Cardiac muscle cell (in vitro differentiated cells and primary cell): Measurements from ENCODE around the gene GID8. TPM values are rescaled to one million over a fixed set of nuclear protein-coding genes. Genes with fewer than 3 reads are reported as not detected.

Experiments used
- DNase-seq, 2 donors: peaks; one replicate each; pipeline versions ENCODE4 v3.0.0 to v3.0.0-alpha.2; 2010 to 2017; ENCODE audit warnings: low read depth in 1 of 2, low spot score in 1 of 2
- H3K27ac ChIP-seq: fragments of 200-600 bp; sonication (generic); 2 replicates; pipeline ENCODE4 v1.5.1; 2016
- H3K27me3 ChIP-seq: fragments of 200-600 bp; sonication (generic); 2 replicates; pipeline ENCODE4 v1.6.0; 2016; ENCODE audit warnings: control low read depth
- H3K36me3 ChIP-seq: fragments of 200-600 bp; sonication (generic); 2 replicates; pipeline ENCODE4 v1.5.1; 2016; ENCODE audit warnings: control low read depth
- H3K4me1 ChIP-seq: fragments of 200-600 bp; sonication (generic); 2 replicates; pipeline ENCODE4 v1.8.1; 2017; ENCODE audit warnings: low read depth, mild to moderate bottlenecking, mixed run types
- H3K4me3 ChIP-seq: fragments of 200-600 bp; sonication (generic); 2 replicates; pipeline ENCODE4 v1.5.1; 2016; ENCODE audit warnings: mild to moderate bottlenecking
- H3K9me3 ChIP-seq: fragments of 200-600 bp; sonication (generic); 2 replicates; pipeline ENCODE4 v1.5.1; 2017; ENCODE audit warnings: low read depth, mild to moderate bottlenecking, control low read depth
- polyA plus RNA-seq: library from polyadenylated mRNA; unstranded; fragments of >200 nt; fragmentation: Nextera tagmentation; extraction: Ambion mirVana; gene quantifications from 2 replicates; pipeline ENCODE4 v1.2.1, GENCODE V29; 2016
- total RNA-seq: library from RNA; depleted of rRNA; stranded (reverse); fragments of >200 nt; gene quantifications from 2 replicates; pipeline ENCODE4 v1.2.3, GENCODE V29; 2016
- TF ChIP-seq, protein P1 (sequence below): IDR thresholded peaks from 2 replicates; pipeline ENCODE4 v1.5.1; 2012; ENCODE audit warnings: low read depth, mild to moderate bottlenecking, low read length

GID8 gene
- total and polyA plus RNA-seq, 2 experiments from 2014 or later = 24.5 to 49.5 TPM

DNA sequence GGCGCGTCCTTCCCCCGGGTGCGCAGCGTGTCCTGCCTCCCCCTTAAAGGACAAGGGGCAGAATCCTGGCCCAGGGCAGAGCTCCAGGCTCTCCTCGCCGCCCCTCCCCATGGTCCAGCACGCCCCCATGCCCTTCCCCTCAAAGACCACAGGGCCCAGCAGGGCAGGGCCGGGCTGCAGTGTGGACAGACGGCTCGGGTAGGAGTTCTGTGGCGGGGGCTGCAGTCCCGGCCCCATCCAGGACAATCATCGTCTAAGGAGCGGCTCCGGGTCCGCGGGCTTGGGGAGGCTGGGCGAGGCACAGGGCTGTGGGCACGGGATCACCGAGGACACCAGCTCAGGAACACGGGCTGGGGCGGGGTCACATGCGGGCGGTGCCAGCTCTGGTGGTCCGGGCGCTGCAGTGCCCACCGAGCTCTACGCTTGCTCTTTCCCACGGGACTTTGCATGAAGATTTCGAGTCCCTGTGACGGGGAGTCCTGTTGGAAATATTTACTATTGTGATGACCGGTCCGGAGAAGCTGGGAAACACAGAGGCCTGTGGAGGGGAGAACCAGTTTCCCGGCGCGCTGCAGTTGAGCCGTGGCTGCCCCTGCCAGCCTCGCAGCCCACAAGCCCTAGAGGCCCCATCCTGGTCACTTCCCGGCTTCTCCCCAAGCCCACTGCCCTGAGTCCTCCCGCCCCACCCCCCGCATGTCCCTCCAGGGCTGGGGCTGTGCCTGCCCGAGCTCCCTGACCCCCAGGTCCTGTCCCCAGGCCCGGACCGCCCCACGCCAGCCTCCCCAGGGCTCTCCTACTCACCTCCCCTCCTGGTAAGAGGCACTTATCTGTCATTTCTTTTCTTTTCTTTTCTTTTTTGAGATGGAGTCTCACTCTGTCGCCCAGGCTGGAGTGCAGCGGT is 35.1 kb downstream of the GID8 start:
- peaks cover 52% of the 10 kb centered on the region for H3K27me3 ChIP-seq
- H3K36me3 ChIP-seq = no peaks in the 10 kb centered on the region
- no peak overlapping the region for H3K27ac ChIP-seq
- no peaks in the 10 kb centered on the region for H3K4me1 ChIP-seq
- no peak for DNase-seq
- TF ChIP-seq, protein P1, sequence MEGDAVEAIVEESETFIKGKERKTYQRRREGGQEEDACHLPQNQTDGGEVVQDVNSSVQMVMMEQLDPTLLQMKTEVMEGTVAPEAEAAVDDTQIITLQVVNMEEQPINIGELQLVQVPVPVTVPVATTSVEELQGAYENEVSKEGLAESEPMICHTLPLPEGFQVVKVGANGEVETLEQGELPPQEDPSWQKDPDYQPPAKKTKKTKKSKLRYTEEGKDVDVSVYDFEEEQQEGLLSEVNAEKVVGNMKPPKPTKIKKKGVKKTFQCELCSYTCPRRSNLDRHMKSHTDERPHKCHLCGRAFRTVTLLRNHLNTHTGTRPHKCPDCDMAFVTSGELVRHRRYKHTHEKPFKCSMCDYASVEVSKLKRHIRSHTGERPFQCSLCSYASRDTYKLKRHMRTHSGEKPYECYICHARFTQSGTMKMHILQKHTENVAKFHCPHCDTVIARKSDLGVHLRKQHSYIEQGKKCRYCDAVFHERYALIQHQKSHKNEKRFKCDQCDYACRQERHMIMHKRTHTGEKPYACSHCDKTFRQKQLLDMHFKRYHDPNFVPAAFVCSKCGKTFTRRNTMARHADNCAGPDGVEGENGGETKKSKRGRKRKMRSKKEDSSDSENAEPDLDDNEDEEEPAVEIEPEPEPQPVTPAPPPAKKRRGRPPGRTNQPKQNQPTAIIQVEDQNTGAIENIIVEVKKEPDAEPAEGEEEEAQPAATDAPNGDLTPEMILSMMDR = no peak
- H3K4me3 ChIP-seq = no peak overlapping the region
- no peaks in the 10 kb centered on the region for H3K9me3 ChIP-seq

DNA sequence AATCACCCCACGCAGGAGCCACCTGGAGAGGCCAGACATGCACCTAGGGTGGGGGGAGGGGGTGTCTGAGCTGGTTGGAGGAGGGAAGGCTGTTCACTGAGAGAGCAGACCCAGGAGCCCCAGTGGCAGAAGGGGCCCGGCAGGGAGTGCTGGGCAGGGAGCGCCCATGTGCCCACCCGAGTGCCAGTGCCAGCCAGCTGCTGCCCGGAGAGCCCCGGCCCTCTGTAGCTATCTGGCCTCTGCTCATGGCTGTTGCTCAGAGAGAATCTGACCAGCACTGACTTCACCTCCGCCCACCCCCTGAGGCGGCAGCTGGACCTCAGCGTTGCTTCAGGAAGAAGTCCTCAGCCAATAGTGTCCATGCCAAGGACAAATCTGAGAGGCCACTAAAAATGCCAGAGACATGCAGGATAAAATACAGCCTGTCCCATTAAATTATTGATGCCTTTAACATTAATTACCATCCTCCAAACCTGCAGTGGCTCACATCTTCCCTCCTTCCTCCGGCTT is 37.4 kb downstream of the GID8 start:
- Histone ChIP-seq H3K9me3 (no peaks in the 10 kb centered on the region), H3K4me1 (no peaks in the 10 kb centered on the region), H3K27me3 (peaks cover 58% of the 10 kb centered on the region), H3K4me3 (no peak overlapping the region), H3K36me3 (no peaks in the 10 kb centered on the region), H3K27ac (no peak overlapping the region)
- TF ChIP-seq, protein P1 = no peak
- DNase-seq = no peak

DNA sequence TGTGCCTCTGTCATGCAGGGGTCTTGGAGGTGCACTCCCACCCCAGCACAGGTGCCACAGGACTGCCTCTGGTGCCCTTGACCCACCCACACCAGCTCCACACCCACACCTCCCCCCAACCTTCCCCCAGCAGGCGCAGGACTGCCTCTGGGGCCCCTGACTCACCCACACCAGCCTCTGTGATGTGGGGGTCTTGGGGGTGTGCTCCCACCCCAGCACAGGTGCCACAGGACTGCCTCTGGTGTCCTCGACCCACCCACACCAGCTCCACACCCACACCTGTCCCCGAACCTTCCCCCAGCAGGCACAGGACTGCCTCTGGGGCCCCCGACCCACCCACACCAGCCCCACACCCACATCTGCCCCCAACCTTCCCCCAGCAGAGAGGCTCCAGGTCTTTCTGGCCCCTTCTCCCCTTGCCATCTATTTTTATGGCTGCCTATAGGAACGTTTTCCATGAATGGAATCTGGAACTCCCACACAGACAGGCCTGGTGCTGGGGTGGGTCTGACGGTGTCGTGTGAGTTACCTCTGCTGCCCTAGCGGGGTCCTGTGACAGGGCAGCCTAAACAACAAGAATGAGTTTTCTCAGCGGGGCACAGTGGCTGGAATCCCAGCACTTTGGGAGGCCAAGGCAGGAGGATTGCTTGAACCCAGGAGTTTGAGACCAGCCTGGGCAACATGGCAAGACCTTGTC is 38.0 kb downstream of the GID8 start:
- Histone ChIP-seq H3K4me1 (no peaks in the 10 kb centered on the region), H3K36me3 (no peaks in the 10 kb centered on the region), H3K9me3 (no peaks in the 10 kb centered on the region), H3K27me3 (peaks cover 62% of the 10 kb centered on the region), H3K27ac (no peak overlapping the region), H3K4me3 (no peak overlapping the region)
- DNase-seq = no peak
- TF ChIP-seq, protein P1 = no peak

DNA sequence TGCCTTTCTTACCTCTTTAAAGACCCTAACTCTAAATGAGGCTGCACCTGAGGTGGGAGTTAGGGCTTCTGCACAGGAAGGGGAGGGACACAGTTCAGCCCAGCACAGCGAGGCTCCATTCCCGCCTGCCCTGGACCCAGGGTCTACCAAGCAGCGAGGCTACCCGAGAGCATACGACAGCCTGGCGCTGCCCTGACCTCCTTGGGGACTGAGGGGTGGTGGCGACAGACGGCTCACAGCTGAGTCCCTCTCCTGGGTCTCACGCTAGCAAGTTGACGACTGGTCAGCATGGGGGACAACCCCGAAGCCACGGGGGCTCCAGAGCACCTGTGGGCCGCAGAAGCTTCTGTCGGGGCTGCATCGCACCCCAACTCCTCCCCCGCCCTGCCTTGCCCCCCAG is 38.9 kb downstream of the GID8 start:
- no peaks in the 10 kb centered on the region for H3K9me3 ChIP-seq
- H3K27ac ChIP-seq = no peak overlapping the region
- no peak overlapping the region for H3K4me3 ChIP-seq
- no peak for DNase-seq
- H3K27me3 ChIP-seq = peaks cover 62% of the 10 kb centered on the region
- TF ChIP-seq, protein P1 = no peak
- no peaks in the 10 kb centered on the region for H3K36me3 ChIP-seq
- no peaks in the 10 kb centered on the region for H3K4me1 ChIP-seq

DNA sequence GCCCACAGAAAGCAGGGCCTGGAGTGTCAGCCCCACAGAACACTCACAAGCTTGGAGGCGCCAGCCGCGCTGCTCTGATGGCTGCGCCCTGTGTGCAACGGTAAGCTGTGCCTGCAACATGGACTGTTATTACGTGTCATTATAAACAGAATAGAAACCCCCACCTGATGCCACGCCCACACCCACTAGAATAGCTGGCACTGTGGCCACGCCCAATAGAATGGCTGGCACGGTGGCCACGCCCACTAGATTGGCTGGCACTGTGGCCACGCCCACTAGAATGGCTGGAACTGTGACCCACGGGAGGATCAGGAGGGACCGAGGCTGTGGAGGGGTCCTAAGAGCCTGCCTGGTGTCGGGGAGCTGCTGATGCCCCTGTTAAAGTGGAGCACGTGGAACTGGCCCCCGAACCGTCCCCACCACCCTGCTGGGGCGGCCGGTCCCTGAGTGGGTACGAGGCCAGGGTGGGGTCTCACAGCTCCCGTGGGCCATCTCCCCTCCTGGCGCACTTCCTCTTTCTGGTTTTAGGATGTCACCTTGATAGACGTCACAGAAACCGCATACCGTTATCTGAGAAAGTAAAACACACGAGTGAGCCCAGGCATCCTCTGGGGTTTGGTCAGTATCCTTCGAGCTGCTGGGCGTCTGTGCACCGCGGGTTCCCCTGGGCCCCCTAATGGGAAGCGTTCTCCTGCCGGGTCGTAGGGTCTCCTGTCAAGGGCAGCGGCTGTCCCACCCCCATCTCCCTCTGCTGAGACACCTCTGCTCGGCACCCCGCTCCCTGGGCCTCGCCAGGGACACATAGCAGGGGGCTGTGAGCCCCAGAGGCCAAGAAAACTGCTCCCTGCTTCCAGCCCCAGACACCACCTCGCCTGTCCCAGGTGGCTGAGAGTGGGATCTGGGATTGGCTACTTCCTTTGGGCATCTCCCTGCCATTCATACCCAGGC is 39.9 kb downstream of the GID8 start:
- H3K4me3 ChIP-seq = no peak overlapping the region
- no peak overlapping the region for H3K27ac ChIP-seq
- no peaks in the 10 kb centered on the region for H3K36me3 ChIP-seq
- peaks cover 57% of the 10 kb centered on the region for H3K27me3 ChIP-seq
- no peaks in the 10 kb centered on the region for H3K9me3 ChIP-seq
- no peak for DNase-seq
- TF ChIP-seq, protein P1 = no peak
- H3K4me1 ChIP-seq = no peaks in the 10 kb centered on the region
